Astrocyte of the cerebellum (primary cell): Measurements from ENCODE around the gene CDC42.

ENCODE experiments used
- DNase-seq: peaks from one replicate; pipeline ENCODE4 v3.0.0-alpha.2; 2011; ENCODE audit warnings: low read depth
- H3K4me3 ChIP-seq: 2 replicates; pipeline ENCODE4 v1.5.1; 2011; ENCODE audit warnings: mild to moderate bottlenecking, low read depth, low read length, moderate library complexity
- in situ Hi-C: cut with HindIII; loops from 2 replicates; pipeline ENCODE4 v1.10.0; 2017; ENCODE audit warnings: low sequenced_read_pairs
- TF ChIP-seq, protein P1 (sequence below): IDR thresholded peaks from 2 replicates; pipeline ENCODE4 v1.5.1; 2012; ENCODE audit warnings: low read length, low read depth, moderate library complexity, mild to moderate bottlenecking; ENCODE audit errors: missing control alignments

The CDC42 gene

GRCh38 chr1:22117238-22117637 is 64.7 kb downstream of the CDC42 start:
- no peak overlapping the region for H3K4me3 ChIP-seq
- no peak for DNase-seq
- TF ChIP-seq, protein P1, sequence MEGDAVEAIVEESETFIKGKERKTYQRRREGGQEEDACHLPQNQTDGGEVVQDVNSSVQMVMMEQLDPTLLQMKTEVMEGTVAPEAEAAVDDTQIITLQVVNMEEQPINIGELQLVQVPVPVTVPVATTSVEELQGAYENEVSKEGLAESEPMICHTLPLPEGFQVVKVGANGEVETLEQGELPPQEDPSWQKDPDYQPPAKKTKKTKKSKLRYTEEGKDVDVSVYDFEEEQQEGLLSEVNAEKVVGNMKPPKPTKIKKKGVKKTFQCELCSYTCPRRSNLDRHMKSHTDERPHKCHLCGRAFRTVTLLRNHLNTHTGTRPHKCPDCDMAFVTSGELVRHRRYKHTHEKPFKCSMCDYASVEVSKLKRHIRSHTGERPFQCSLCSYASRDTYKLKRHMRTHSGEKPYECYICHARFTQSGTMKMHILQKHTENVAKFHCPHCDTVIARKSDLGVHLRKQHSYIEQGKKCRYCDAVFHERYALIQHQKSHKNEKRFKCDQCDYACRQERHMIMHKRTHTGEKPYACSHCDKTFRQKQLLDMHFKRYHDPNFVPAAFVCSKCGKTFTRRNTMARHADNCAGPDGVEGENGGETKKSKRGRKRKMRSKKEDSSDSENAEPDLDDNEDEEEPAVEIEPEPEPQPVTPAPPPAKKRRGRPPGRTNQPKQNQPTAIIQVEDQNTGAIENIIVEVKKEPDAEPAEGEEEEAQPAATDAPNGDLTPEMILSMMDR: no peak
- in situ Hi-C loops: loop anchor here (25.0 kb wide), 1 partner anchor 270 kb away; no protein-coding TSS in a partner anchor

GRCh38 chr1:22117851-22118250 is 65.3 kb downstream of the CDC42 start:
- H3K4me3 ChIP-seq: no peak overlapping the region
- peak; percentile 58 for DNase-seq
- in situ Hi-C loops: loop anchor here (25.0 kb wide), 1 partner anchor 269 kb away; no protein-coding TSS in a partner anchor
- TF ChIP-seq, protein P1: no peak

DNA sequence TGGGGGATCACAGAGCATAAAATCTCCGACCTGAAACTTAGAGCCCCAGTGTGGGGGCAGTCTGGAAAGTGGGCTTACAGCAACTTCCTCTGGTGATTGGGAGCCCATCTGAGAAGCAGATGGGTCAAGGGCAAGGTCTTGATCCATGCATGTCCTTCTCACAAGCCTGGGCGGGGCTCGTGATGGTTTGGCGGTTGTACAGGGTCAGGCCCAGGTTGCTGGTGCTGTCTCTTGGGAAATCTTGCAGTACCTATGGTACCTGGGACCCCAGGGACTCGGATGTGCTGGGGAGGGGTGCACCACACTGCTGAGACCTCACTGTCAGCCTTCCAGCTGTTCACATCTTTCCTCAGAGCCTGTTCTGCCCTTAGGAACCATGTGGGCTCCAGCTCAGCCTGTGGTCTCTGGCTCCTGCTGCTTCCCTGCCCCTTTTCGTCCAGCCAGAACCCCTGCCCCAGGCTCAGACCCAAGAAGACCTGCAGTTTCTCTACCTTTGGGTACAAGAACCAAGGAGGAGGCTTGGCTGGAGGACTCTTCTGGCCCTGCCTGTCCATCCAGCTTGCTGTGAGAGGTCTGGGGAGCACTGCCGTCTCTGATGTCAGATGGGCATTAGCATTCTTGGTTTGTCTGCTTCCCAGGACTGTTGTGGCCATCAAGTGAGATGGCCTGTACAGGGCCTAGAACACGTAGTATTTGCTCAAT is 65.9 kb downstream of the CDC42 start:
- DNase-seq: no peak
- H3K4me3 ChIP-seq: no peak overlapping the region
- TF ChIP-seq, protein P1: no peak
- in situ Hi-C loops: loop anchor here (25.0 kb wide), 1 partner anchor 269 kb away; no protein-coding TSS in a partner anchor

GRCh38 chr1:22119626-22120468 is 67.3 kb downstream of the CDC42 start:
- H3K4me3 ChIP-seq: no peak overlapping the region
- TF ChIP-seq, protein P1: no peak
- in situ Hi-C loops: loop anchor here (25.0 kb wide), 1 partner anchor 267 kb away; no protein-coding TSS in a partner anchor
- DNase-seq: no peak

- DNase-seq: no peak
- in situ Hi-C loops: loop anchor here (25.0 kb wide), 1 partner anchor 267 kb away; no protein-coding TSS in a partner anchor
- TF ChIP-seq, protein P1: no peak
- H3K4me3 ChIP-seq: no peak overlapping the region
Measured at GRCh38 chr1:22120469-22120790, 67.9 kb downstream of the CDC42 start.

DNA sequence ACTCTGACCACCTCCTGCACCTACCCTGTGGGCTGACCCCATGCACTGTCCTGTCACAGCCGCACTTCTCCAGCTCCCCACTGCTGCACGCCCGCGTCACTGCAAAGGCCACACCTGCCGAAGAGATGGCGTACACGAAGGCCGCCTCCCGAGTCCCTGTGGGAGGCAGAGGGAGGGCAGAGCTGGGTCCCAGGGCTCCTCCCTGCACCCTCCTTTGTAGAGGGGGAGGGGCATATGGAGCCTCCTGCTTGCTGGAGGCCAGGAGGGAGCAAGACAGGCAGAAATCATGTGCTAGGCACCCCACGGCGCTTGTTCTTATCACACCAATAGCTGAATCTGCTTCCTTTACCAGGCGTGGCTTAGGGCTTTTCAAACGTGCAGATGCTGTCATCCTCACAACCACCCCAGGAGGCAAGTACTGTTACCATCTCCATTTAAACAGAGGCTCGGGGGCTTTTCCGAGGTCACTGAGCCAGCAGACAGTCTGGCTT is 69.0 kb downstream of the CDC42 start:
- DNase-seq: no peak
- H3K4me3 ChIP-seq: no peak overlapping the region
- TF ChIP-seq, protein P1: no peak
- in situ Hi-C loops: loop anchor here (25.0 kb wide), 1 partner anchor 266 kb away; no protein-coding TSS in a partner anchor
